K562 (cell line): ENCODE data around the gene TMEM200B. TPM values are rescaled to one million over a fixed set of nuclear protein-coding genes. Genes with fewer than 3 reads are reported as not detected.

Experiments used
- ARID2 ChIP-seq: fragments of 450-650 bp; IDR thresholded peaks from 2 replicates; pipeline ENCODE4 v1.6.1; 2017; ENCODE audit warnings: antibody characterized with exemption, mild to moderate bottlenecking
- BMI1 ChIP-seq: fragments of 150-350 bp; IDR thresholded peaks from 2 replicates; pipeline ENCODE4 v1.6.1; 2014; ENCODE audit warnings: low read length
- MAFF ChIP-seq: IDR thresholded peaks from 2 replicates; pipeline ENCODE4 v1.6.1; 2012; ENCODE audit warnings: low read length, improper control_type of control experiment
- MAFG ChIP-seq: fragments of 450-650 bp; conservative IDR thresholded peaks from 2 replicates; pipeline ENCODE4 v1.6.1; 2016; ENCODE audit warnings: missing genetic modification characterization, missing compliant biosample characterization
- NR1H2 ChIP-seq: sonication (generic); formaldehyde crosslinking; IDR thresholded peaks from 2 replicates; pipeline ENCODE4 v1.4.0; 2020; ENCODE audit warnings: mild to moderate bottlenecking, missing genetic modification reagents
- RB1 ChIP-seq: fragments of 450-650 bp; IDR thresholded peaks from 2 replicates; pipeline ENCODE4 v1.6.1; 2017; ENCODE audit warnings: low read depth, mild to moderate bottlenecking
- TEAD4 ChIP-seq, 2 experiments: sonication (generic) in 1 of 2; formaldehyde crosslinking in 1 of 2; IDR thresholded peaks; 2 replicates each; pipeline versions ENCODE4 v1.6.1 to v1.8.0; 2012 to 2022; ENCODE audit warnings: borderline replicate concordance in 1 of 2, inconsistent platforms in 1 of 2, low read length in 1 of 2, mild to moderate bottlenecking in 1 of 2, missing genetic modification reagents in 1 of 2
- TGIF2 ChIP-seq: sonication (generic); formaldehyde crosslinking; IDR thresholded peaks from 2 replicates; pipeline ENCODE4 v1.8.1; 2022; ENCODE audit warnings: mild to moderate bottlenecking, missing genetic modification reagents, moderate library complexity
- ZNF699 ChIP-seq: fragments of 250-450 bp; sonication (Bioruptor Pico); IDR thresholded peaks from 2 replicates; pipeline ENCODE4 v1.8.0; 2021; ENCODE audit warnings: mild to moderate bottlenecking, moderate library complexity; ENCODE audit not compliant: insufficient replicate concordance
- polyA plus RNA-seq, 8 experiments: library from polyadenylated mRNA; depleted of rRNA in 4 of 8; stranded (reverse) in 5 of 8; unstranded in 3 of 8; fragments of >200 nt; fragmentation: Nextera tagmentation in 2 of 8; fragmentation: Illumina TruSeq in 1 of 8; extraction: Ambion mirVana in 2 of 8; extraction: Trizol in 1 of 8; gene quantifications; 2 replicates each; pipeline versions ENCODE4 v1.2.1 to v1.2.3, GENCODE V29; 2011 to 2014; ENCODE audit warnings: inconsistent platforms in 1 of 8, missing spikeins in 1 of 8
- total RNA-seq, 7 experiments: library from RNA; depleted of rRNA in 6 of 7; stranded (reverse); fragments of >200 nt in 6 of 7; fragmentation: Illumina TruSeq in 2 of 7; extraction: Trizol in 2 of 7; gene quantifications; 2 replicates each; pipeline versions ENCODE4 v1.2.1 to v1.2.3, GENCODE V29; 2011 to 2021; ENCODE audit warnings: low replicate concordance in 1 of 7
- TF ChIP-seq, protein P1 (sequence below): sonication (generic); formaldehyde crosslinking; IDR thresholded peaks from 2 replicates; pipeline ENCODE4 v1.8.1; 2022; ENCODE audit warnings: missing genetic modification reagents
- TF ChIP-seq, protein P2 (sequence below): fragments of 450-650 bp; conservative IDR thresholded peaks from 2 replicates; pipeline ENCODE4 v1.6.1; 2016; ENCODE audit warnings: missing genetic modification characterization, low read depth, mild to moderate bottlenecking, missing compliant biosample characterization, moderate library complexity
- TF ChIP-seq, protein P3 (sequence below): fragments of 250-450 bp; sonication (Bioruptor Pico); IDR thresholded peaks from 2 replicates; pipeline ENCODE4 v1.4.0; 2020; ENCODE audit warnings: mild to moderate bottlenecking, moderate library complexity, borderline replicate concordance
- TF ChIP-seq, protein P4 (sequence below): fragments of 450-650 bp; IDR thresholded peaks from 2 replicates; pipeline ENCODE4 v1.6.1; 2016; ENCODE audit warnings: mild to moderate bottlenecking
- TF ChIP-seq, protein P5 (sequence below), 2 experiments: fragments of 450-650 bp; IDR thresholded peaks; 2 replicates each; pipeline ENCODE4 v1.6.1; 2016
- TF ChIP-seq, protein P6 (sequence below): fragments of 450-650 bp; formaldehyde crosslinking; IDR thresholded peaks from 2 replicates; pipeline ENCODE4 v1.4.0; 2020; ENCODE audit warnings: mild to moderate bottlenecking, moderate library complexity

Gene TMEM200B
- total and polyA plus RNA-seq, 9 of the 15 experiments (the other 6 are each of a cell fraction or from before 2014, with no cell fraction given): 0.04 to 0.35 (median 0.10) TPM; not detected in 1

DNA sequence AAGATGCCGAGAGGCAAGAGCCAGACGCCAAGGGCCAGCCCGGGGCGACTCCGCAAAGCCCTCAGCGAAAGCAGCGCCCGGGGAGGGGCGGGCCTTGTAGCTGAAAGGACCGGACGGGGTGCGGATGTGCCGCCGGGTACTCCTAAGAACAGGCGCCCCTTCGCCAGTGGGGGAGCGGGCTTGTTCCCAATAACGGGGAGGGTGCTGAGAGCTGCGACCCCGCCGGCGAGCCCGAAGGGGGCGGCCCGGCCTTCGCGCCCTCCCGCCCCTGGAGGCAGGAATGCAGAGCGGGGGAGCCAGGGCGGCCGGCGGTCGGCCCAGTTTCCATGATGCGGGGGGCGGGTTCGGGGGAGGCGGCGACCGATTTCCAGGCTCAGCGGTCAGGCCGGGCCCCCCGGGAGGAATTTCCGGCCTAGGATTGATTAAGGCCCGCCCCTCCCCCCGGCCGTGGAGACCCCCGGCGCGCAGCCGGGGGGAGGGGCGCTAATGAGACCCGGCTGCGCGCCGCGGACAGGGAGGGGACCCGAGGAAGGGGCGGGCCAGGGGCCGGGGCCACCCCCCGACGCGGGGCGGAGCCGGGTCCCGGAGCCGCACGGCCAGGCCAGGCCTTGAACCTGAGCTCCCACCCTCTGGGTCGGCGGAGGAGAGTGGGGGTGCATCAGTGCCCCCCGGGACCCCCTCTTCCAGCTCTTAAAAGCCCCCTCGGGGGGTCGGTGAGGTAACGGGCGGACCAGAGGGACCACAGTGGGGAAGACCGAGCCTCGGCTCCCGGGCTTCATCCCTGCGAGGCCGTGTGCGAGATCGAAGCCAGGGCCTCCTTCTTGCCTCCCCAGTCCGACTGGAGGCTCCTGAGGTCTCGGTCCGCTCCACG is 898 bp upstream of the TMEM200B start (continued):
- TF ChIP-seq, protein P1, sequence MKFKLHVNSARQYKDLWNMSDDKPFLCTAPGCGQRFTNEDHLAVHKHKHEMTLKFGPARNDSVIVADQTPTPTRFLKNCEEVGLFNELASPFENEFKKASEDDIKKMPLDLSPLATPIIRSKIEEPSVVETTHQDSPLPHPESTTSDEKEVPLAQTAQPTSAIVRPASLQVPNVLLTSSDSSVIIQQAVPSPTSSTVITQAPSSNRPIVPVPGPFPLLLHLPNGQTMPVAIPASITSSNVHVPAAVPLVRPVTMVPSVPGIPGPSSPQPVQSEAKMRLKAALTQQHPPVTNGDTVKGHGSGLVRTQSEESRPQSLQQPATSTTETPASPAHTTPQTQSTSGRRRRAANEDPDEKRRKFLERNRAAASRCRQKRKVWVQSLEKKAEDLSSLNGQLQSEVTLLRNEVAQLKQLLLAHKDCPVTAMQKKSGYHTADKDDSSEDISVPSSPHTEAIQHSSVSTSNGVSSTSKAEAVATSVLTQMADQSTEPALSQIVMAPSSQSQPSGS (CRISPR knock-in tag): no peak
- TF ChIP-seq BMI1: no peak
- TF ChIP-seq, protein P2, sequence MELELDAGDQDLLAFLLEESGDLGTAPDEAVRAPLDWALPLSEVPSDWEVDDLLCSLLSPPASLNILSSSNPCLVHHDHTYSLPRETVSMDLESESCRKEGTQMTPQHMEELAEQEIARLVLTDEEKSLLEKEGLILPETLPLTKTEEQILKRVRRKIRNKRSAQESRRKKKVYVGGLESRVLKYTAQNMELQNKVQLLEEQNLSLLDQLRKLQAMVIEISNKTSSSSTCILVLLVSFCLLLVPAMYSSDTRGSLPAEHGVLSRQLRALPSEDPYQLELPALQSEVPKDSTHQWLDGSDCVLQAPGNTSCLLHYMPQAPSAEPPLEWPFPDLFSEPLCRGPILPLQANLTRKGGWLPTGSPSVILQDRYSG (tag): no peak
- TF ChIP-seq, protein P3, sequence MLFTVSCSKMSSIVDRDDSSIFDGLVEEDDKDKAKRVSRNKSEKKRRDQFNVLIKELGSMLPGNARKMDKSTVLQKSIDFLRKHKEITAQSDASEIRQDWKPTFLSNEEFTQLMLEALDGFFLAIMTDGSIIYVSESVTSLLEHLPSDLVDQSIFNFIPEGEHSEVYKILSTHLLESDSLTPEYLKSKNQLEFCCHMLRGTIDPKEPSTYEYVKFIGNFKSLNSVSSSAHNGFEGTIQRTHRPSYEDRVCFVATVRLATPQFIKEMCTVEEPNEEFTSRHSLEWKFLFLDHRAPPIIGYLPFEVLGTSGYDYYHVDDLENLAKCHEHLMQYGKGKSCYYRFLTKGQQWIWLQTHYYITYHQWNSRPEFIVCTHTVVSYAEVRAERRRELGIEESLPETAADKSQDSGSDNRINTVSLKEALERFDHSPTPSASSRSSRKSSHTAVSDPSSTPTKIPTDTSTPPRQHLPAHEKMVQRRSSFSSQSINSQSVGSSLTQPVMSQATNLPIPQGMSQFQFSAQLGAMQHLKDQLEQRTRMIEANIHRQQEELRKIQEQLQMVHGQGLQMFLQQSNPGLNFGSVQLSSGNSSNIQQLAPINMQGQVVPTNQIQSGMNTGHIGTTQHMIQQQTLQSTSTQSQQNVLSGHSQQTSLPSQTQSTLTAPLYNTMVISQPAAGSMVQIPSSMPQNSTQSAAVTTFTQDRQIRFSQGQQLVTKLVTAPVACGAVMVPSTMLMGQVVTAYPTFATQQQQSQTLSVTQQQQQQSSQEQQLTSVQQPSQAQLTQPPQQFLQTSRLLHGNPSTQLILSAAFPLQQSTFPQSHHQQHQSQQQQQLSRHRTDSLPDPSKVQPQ (CRISPR knock-in tag): no peak
- TF ChIP-seq, protein P4, sequence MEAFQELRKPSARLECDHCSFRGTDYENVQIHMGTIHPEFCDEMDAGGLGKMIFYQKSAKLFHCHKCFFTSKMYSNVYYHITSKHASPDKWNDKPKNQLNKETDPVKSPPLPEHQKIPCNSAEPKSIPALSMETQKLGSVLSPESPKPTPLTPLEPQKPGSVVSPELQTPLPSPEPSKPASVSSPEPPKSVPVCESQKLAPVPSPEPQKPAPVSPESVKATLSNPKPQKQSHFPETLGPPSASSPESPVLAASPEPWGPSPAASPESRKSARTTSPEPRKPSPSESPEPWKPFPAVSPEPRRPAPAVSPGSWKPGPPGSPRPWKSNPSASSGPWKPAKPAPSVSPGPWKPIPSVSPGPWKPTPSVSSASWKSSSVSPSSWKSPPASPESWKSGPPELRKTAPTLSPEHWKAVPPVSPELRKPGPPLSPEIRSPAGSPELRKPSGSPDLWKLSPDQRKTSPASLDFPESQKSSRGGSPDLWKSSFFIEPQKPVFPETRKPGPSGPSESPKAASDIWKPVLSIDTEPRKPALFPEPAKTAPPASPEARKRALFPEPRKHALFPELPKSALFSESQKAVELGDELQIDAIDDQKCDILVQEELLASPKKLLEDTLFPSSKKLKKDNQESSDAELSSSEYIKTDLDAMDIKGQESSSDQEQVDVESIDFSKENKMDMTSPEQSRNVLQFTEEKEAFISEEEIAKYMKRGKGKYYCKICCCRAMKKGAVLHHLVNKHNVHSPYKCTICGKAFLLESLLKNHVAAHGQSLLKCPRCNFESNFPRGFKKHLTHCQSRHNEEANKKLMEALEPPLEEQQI: no peak
- no peak for TF ChIP-seq MAFF
- TF ChIP-seq ARID2: no peak
- TF ChIP-seq RB1: peak; percentile 62; the same call in 1 of the 2 replicates
- TF ChIP-seq TGIF2: no peak
- TF ChIP-seq, protein P5, sequence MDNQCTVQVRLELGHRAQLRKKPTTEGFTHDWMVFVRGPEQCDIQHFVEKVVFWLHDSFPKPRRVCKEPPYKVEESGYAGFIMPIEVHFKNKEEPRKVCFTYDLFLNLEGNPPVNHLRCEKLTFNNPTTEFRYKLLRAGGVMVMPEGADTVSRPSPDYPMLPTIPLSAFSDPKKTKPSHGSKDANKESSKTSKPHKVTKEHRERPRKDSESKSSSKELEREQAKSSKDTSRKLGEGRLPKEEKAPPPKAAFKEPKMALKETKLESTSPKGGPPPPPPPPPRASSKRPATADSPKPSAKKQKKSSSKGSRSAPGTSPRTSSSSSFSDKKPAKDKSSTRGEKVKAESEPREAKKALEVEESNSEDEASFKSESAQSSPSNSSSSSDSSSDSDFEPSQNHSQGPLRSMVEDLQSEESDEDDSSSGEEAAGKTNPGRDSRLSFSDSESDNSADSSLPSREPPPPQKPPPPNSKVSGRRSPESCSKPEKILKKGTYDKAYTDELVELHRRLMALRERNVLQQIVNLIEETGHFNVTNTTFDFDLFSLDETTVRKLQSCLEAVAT (IDR thresholded peaks at IDR 0.05): peak in 1 of 2 experiments; percentile 68; a peak in 2 of 4 replicates
- TF ChIP-seq NR1H2: 0 out of 2 replicates have a peak, but pooled peaks have one; percentile 43
- TF ChIP-seq TEAD4 (IDR thresholded peaks at IDR 0.05; ENCODE audit: low read length): peak; percentile 91
- peak; percentile 99 for TF ChIP-seq TEAD4 (CRISPR knock-in tag; IDR thresholded peaks at IDR 0.05; ENCODE audit: borderline replicate concordance)
- TF ChIP-seq, protein P6, sequence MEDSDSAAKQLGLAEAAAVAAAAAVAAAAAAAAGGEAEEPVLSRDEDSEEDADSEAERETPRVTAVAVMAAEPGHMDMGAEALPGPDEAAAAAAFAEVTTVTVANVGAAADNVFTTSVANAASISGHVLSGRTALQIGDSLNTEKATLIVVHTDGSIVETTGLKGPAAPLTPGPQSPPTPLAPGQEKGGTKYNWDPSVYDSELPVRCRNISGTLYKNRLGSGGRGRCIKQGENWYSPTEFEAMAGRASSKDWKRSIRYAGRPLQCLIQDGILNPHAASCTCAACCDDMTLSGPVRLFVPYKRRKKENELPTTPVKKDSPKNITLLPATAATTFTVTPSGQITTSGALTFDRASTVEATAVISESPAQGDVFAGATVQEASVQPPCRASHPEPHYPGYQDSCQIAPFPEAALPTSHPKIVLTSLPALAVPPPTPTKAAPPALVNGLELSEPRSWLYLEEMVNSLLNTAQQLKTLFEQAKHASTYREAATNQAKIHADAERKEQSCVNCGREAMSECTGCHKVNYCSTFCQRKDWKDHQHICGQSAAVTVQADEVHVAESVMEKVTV (CRISPR knock-in tag): 0 out of 2 replicates have a peak, but pooled peaks have one; percentile 6
- TF ChIP-seq ZNF699 (CRISPR knock-in tag): no peak
- TF ChIP-seq MAFG (tag): no peak
